SK-N-MC (cell line): ENCODE measurements around the gene TP63.

Experiments
- EZH2 ChIP-seq: fragments of 200-600 bp; sonication (generic); IDR thresholded peaks from one replicate; pipeline ENCODE4 v1.6.1; 2017; ENCODE audit warnings: antibody characterized with exemption
- POLR2AphosphoS5 ChIP-seq: IDR thresholded peaks from 2 replicates; pipeline ENCODE4 v1.6.1; 2012; ENCODE audit warnings: mild to moderate bottlenecking, low read depth, low read length, borderline replicate concordance

GRCh38 chr3:189702066-189702646, 71.0 kb downstream of the TP63 start:
- no peak for TF ChIP-seq EZH2
- no peak for TF ChIP-seq POLR2AphosphoS5
